ENCODE measurements around the gene CFAP157.

DNA sequence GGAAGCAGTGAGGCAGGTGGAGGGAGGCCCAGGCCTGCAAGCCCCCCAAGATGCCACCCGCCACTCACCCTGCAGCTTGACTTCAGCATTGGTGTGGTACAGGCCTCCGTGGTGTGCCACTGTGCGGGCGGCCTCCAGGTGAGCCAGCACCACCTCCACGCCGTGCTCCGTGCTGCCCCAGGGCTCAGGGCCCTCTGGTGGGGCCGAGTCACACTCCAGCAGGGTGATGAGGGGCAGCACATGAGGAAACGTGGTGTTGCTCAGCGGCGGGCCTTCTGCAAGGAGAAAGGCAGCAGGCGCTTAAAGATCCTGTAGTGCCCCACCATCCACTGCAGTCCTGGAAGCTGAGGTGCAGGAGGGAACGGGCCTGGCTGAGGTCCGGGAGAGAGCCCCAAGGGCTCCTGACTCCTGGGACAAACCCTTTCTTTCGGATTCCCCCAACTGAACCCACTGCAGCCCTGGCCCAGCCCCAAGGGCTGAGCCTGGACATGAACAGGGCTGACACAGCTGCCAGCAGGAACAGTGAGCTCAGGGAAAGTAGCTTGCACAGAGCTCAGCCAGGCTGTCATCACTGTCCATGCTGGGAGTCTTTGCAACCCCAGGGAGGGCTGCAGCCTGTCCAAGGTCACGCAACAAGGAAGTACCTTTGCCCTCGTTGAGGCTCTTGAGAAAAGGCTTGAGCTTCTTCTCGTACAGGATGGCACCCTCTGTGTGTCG lies 33.0 kb downstream of the CFAP157 start:
- TF ChIP-seq, protein P1, sequence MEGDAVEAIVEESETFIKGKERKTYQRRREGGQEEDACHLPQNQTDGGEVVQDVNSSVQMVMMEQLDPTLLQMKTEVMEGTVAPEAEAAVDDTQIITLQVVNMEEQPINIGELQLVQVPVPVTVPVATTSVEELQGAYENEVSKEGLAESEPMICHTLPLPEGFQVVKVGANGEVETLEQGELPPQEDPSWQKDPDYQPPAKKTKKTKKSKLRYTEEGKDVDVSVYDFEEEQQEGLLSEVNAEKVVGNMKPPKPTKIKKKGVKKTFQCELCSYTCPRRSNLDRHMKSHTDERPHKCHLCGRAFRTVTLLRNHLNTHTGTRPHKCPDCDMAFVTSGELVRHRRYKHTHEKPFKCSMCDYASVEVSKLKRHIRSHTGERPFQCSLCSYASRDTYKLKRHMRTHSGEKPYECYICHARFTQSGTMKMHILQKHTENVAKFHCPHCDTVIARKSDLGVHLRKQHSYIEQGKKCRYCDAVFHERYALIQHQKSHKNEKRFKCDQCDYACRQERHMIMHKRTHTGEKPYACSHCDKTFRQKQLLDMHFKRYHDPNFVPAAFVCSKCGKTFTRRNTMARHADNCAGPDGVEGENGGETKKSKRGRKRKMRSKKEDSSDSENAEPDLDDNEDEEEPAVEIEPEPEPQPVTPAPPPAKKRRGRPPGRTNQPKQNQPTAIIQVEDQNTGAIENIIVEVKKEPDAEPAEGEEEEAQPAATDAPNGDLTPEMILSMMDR (IDR thresholded peaks at IDR 0.05): no peak
- no peak for TF ChIP-seq POLR2A (IDR thresholded peaks at IDR 0.05)

All from Peyer's patch (tissue), 4 donors.